ENCODE results near the gene SNX20.

SNX20 gene

GRCh38 chr16:50704245-50704644 is 23.1 kb upstream of the SNX20 start:
- no peak for DNase-seq (ENCODE audit: low spot score)

DNA sequence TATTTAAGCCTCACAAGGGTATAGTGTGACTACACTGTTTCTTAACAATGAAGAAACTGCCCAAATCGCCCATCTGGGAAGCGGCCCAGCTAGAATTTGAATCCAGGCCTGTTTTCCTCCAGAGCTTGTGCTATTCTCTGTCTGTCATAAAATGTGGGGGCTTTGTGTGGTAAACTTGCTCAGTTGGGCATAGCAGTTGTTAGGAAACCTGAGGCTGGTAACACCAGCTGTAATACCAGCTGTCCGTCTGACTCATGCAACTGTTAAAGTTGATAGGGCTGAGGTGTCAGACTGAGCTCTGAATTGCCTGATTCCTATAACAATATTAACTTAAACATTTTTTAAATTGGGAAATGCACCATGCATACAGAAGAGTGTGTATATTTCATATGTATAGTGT is 21.6 kb upstream of the SNX20 start:
- no peak for DNase-seq (ENCODE audit: low spot score)

DNA sequence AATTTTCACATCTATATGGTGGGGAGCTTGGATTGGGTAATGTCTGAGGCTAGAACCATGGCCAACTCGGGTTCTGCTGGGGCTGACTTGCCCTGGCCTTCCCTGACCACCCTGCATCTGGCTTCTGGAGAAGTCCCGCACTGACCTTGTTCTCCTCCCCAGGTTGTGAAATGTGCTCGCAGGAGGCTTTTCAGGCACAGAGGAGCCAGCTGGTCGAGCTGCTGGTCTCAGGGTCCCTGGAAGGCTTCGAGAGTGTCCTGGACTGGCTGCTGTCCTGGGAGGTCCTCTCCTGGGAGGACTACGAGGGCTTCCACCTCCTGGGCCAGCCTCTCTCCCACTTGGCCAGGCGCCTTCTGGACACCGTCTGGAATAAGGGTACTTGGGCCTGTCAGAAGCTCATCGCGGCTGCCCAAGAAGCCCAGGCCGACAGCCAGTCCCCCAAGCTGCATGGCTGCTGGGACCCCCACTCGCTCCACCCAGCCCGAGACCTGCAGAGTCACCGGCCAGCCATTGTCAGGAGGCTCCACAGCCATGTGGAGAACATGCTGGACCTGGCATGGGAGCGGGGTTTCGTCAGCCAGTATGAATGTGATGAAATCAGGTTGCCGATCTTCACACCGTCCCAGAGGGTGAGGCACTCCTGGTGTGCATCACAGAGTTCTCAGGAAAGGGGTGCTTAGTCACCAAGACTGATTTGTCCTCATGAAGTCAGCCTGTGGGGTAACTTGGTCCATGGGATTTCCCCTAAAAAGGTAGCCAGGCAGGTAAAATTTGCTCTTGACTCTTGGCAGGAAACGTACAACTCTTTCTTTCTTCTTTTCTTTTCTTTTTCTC is 18.4 kb upstream of the SNX20 start:
- DNase-seq (ENCODE audit: low spot score): no peak

DNA sequence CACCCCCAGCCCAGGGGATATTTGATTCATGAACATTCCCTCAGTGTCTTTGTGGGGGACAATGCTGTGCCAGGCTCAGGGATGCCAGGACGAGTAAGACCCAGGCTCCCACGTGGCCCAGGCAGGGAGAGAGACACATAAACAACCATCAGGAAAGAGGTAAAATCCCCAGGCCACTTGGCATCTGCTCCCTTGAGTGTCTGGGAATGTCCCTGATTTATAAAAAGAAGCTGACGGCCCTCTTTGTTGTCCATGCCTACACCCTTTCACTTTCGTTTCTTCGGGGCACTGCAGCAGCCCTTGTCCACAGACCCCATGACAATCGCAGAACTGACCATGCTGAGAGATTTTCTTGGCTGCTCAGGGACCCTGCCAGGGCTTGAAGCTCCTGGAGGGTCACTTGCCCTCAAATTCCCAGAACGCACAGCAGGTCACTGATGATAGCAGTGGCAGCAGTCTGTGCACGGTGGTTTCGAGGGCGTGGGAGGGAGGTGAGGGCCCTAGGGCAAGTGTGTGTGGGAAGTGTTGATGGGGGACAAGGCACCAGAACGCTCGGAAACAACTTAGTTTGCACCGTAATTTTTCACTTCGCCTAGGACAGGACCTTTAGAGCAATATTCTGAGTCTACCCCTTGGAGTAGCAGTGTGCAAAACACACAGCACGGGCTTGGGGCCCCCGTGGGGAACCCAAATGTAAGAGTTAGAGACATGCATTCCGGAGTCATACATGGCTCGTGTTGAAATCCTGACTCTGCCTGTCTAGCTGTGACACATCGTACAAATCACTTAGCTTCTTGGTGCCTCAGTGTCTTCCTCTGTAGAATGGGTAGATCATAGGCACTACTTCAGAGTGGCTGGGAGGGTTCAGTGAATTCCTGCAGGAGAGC is 17.0 kb upstream of the SNX20 start:
- DNase-seq (ENCODE audit: low spot score): no peak

- DNase-seq (ENCODE audit: low spot score): no peak
These were observed 16.3 kb upstream of the SNX20 start for GRCh38 chr16:50697421-50697715.

GRCh38 chr16:50696575-50697420 is 15.7 kb upstream of the SNX20 start:
- no peak for DNase-seq (ENCODE audit: low spot score)

- DNase-seq (ENCODE audit: low spot score): no peak
These were observed 15.0 kb upstream of the SNX20 start for GRCh38 chr16:50696126-50696525.

DNA sequence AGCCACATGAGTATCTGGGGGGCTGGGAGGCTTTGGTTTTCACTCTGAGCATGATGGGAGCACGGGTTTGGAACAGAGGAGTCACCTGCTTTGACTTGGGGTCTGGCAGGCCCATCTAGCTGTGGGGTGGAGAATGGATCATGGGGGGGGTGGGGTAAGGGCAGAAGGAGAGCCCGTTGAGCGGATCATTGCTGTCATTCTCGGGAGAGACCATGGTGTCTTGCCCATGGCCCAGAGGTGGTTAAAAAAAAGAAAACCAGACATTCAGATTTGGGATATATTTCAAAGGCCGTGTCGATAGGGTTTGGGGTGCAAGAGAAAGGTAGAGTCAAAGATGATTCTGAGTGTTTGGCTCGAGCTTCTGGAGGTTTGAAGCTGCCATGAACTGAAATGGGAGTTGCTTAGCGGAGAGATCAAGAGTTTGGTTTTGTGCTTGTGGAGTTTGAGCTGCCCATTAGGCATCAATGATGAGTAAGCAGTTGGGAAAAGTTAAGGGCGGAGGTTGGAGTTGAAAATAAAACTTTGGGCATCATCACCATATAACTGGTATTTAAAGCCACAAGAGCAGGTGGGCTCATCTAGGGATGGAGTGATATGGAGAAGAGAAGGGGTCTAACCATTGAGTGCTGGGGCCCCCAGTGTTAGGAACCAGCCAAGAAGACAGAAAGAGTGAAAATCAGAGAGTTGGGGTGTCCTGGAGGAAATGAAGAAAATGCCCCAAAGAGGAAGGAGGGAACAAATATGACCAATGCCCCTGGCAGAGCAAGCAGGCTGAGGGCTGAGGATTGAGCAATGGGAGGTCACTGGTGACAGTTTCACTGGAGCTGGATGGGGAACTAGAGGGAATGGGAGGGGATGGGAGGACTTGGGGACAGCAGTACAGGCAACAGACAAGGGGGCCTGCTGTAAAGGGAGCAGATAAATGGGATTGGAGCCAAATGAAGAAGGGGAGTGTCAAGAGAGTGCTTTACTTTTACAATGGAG is 14.2 kb upstream of the SNX20 start:
- DNase-seq (ENCODE audit: low spot score): no peak

- no peak for DNase-seq (ENCODE audit: low spot score)
These were observed 13.1 kb upstream of the SNX20 start for GRCh38 chr16:50694206-50694605.

- DNase-seq (ENCODE audit: low spot score): no peak
These were observed 12.1 kb upstream of the SNX20 start, which contains the start of gene NOD2 for GRCh38 chr16:50692999-50693781. Gene NOD2, plus strand, starts transcription at chr16:50693606. Its CDS starts 5,890 bp downstream, at chr16:50699496.

- DNase-seq (ENCODE audit: low spot score): no peak
These were observed 11.5 kb upstream of the SNX20 start for GRCh38 chr16:50692644-50692998.

GRCh38 chr16:50690177-50690576 is 9.1 kb upstream of the SNX20 start:
- DNase-seq (ENCODE audit: low spot score): no peak

DNA sequence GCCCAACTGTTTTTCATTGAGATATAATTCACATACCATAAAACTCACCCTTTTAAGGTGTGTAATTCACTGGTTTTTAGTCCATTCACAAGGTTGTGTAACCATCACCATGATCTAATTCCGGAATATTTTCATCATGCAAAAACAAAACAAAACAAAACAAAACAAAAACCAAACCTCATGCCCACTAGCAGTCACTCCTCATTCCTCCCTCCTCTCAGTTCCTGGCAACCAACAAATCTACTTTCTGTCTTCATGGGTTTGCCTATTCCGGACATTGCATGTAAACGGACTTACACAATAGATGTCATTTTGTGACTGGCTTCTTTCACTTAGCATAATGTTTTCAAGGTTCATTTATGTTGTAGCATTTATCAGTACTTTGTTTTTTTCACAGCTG is 7.8 kb upstream of the SNX20 start:
- DNase-seq (ENCODE audit: low spot score): no peak

- DNase-seq (ENCODE audit: low spot score): no peak
These were observed 7.0 kb upstream of the SNX20 start for GRCh38 chr16:50688083-50688482.

DNA sequence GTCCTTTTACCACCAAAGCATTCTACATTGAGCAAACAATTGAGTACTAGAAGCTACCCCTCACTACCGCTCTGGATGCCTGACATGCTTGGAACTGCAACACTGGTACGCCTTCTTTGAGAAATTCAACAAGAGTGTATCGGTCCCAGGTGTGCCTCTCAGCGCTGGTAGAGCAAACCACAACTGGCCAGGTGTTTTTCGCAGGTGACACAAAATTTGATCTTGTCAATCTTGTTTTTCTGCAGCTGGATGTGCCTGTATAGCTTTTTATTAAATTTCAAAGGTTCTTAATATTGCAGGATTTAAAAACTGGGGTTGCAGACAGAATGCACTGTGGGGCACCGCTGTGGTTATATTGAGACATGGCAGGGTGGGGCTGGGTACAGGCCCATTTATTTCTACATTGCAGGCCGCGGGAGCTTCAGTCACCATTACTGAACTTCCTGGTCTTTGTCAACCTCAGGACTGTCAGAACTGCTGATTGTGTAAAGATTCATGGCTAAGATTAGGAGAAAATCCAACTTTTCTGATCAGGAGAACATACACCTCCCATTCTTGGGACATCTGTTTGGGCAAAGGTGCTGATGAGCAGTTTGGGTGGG is 4.5 kb upstream of the SNX20 start:
- no peak for DNase-seq (ENCODE audit: low spot score)

DNA sequence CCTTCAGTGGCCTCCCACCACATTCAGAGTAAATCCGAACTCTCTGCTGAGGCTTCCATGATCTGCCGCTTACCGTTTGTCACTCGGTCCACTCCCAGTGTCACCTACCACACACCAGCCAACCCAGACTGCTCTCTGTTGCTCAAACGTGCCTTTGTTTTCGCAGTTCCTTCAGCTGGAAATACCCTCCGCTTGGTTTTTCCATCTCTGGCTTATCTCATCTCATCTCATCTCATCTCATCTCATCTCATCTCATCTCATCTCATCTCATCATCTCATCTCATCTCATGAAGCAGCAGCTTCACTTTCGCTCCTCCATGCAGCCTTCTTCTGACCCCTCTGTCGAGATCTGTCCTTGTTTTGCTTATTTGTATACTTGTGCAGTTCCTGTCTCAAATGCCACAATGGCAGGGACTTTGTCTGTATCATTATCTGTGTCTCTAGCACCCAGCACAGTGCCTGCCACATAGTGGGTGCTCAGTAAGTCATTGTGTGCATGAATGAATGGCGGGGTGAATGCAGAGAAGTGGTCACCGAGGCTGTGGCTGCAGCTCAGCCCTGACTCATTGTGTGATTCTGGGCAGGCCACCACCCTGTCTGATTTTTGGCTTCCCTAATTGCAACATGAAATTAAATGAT is 3.8 kb upstream of the SNX20 start:
- DNase-seq (ENCODE audit: low spot score): no peak

DNA sequence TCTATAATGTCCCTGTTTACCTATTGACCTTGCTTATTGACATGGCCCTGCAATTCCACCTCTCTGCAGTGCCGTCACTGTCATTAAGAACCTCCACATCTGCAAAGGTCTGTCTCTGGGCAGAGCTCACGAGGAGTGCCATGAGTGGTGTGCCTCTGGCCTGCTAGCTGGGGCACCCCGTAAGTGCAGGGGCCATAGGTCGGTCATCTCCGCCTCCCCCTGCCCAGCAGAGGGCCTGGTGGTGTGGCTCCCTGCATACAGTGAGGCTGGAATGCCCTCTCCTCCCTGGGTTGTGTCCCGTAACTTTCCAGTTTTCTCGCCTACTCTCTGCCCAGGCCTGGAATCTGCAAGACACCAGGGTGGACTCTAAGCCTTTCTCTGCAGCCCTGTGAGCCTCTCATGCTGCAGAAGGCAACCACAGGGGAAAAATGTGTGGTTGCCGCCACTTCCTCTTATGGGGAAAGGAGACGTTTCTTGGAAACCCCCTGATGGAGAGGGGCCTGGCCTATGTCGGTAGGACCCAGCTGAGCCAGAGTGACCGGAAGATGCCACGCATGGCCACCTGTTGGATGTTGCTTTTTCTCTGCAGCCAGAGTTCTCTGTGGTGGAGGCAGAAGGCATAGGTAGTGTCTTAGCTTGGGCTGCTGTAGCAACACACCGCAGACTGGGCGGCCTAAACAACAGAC is 2.7 kb upstream of the SNX20 start:
- DNase-seq (ENCODE audit: low spot score): no peak

GRCh38 chr16:50680556-50680893 is 587 bp downstream of the SNX20 start:
- no peak for DNase-seq (ENCODE audit: low spot score)
